Osteoblast (primary cell): ENCODE measurements around the gene PSEN2. TPM values are rescaled to one million over a fixed set of nuclear protein-coding genes. Genes with fewer than 3 reads are reported as not detected.
A peak's percentile ranks its signal among the peaks of the same experiment; 100 is the strongest.

ENCODE experiments used
- DNase-seq: peaks from one replicate; pipeline ENCODE4 v3.0.0; 2011; ENCODE audit warnings: low spot score, mixed read lengths; ENCODE audit not compliant: insufficient read length; ENCODE audit errors: missing footprints
- H2AFZ ChIP-seq: 2 replicates; pipeline ENCODE4 v1.6.0; 2011; ENCODE audit warnings: mild to moderate bottlenecking, low read length
- H3K27ac ChIP-seq: 2 replicates; pipeline ENCODE4 v1.5.1; 2011; ENCODE audit warnings: mild to moderate bottlenecking, low read depth, low read length, moderate library complexity
- H3K27me3 ChIP-seq: 2 replicates; pipeline ENCODE4 v1.6.0; 2012; ENCODE audit warnings: mild to moderate bottlenecking, control low read depth, inconsistent platforms, low read length, moderate library complexity; ENCODE audit not compliant: insufficient read depth
- H3K36me3 ChIP-seq: 2 replicates; pipeline ENCODE4 v1.5.1; 2011; ENCODE audit warnings: mild to moderate bottlenecking, low read length, control low read depth, moderate library complexity; ENCODE audit not compliant: insufficient read depth
- H3K4me1 ChIP-seq: 2 replicates; pipeline ENCODE4 v1.5.1; 2011; ENCODE audit warnings: mild to moderate bottlenecking, low read length, control low read depth, moderate library complexity; ENCODE audit not compliant: insufficient read depth
- H3K4me2 ChIP-seq: 2 replicates; pipeline ENCODE4 v1.6.0; 2011; ENCODE audit warnings: mild to moderate bottlenecking, low read length; ENCODE audit not compliant: insufficient read depth
- H3K4me3 ChIP-seq: fragments of 200-600 bp; sonication (generic); 3 replicates; pipeline ENCODE4 v1.5.1; 2012; ENCODE audit warnings: mild to moderate bottlenecking, low read length, inconsistent platforms; ENCODE audit not compliant: insufficient read depth
- H3K79me2 ChIP-seq: 2 replicates; pipeline ENCODE4 v1.6.0; 2012; ENCODE audit warnings: mild to moderate bottlenecking, low read length, control low read depth, inconsistent platforms; ENCODE audit not compliant: insufficient read depth
- H3K9me3 ChIP-seq: 2 replicates; pipeline ENCODE4 v1.5.1; 2011; ENCODE audit warnings: low read depth, low read length, control low read depth
- H4K20me1 ChIP-seq: 2 replicates; pipeline ENCODE4 v1.6.0; 2012; ENCODE audit warnings: mild to moderate bottlenecking, low read length, control low read depth; ENCODE audit not compliant: insufficient read depth
- CTCF ChIP-seq: IDR thresholded peaks from 2 replicates; pipeline ENCODE4 v1.5.1; 2011; ENCODE audit warnings: mild to moderate bottlenecking, low read depth, low read length, moderate library complexity; ENCODE audit errors: extremely low read depth
- total RNA-seq: library from RNA; depleted of rRNA; stranded (reverse); fragments of >200 nt; gene quantifications from 2 replicates; pipeline ENCODE4 v1.2.3, GENCODE V29; 2012

The PSEN2 gene
- total RNA-seq, 1 donor: 32.9 TPM

- no peaks in the 10 kb centered on the region for H3K9me3 ChIP-seq
- no peak for DNase-seq
Observed at GRCh38 chr1:226825037-226825745, 45.2 kb upstream of the PSEN2 start.

DNA sequence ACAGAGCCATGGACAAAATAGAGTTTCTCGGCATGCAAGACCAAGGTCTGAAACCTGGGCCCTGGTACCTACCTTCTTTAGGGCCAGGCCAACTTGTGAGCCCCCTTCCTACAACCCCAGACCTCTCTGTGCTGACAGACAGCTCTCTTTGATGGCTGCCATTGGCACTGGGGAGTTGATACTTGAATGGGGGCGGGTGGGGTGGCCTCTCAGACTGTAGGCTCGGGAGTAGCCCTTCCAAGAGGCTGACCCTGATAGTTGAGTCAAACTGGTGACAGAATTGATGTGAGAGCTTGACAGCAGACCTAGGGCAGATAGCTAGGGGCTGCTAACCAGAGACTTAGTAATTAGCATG, 44.7 kb upstream of the PSEN2 start:
- no peak for DNase-seq
- no peak for TF ChIP-seq CTCF

More at GRCh38 chr1:226825037-226825745, 45.2 kb upstream of the PSEN2 start:
- TF ChIP-seq CTCF: no peak
- Histone ChIP-seq H3K27me3 (no peaks in the 10 kb centered on the region), H3K4me3 (no peak overlapping the region), H4K20me1 (no peaks in the 10 kb centered on the region), H3K4me1 (peaks cover 17% of the 10 kb centered on the region), H3K79me2 (no peaks in the 10 kb centered on the region), H3K27ac (no peak overlapping the region), H3K36me3 (no peaks in the 10 kb centered on the region), H2AFZ (no peak overlapping the region), H3K4me2 (no peak overlapping the region)

GRCh38 chr1:226826479-226827261, 43.7 kb upstream of the PSEN2 start:
- Histone ChIP-seq H3K9me3 (no peaks in the 10 kb centered on the region), H3K36me3 (no peaks in the 10 kb centered on the region), H3K27ac (no peak overlapping the region), H3K27me3 (no peaks in the 10 kb centered on the region), H3K4me3 (no peak overlapping the region), H3K4me1 (peaks cover 6% of the 10 kb centered on the region), H2AFZ (no peak overlapping the region), H3K79me2 (no peaks in the 10 kb centered on the region), H3K4me2 (no peak overlapping the region), H4K20me1 (no peaks in the 10 kb centered on the region)
- no peak for DNase-seq
- no peak for TF ChIP-seq CTCF

More for the DNA sequence above, 44.7 kb upstream of the PSEN2 start:
- no peaks in the 10 kb centered on the region for H3K36me3 ChIP-seq
- H3K4me1 ChIP-seq: peaks cover 16% of the 10 kb centered on the region
- no peaks in the 10 kb centered on the region for H3K27me3 ChIP-seq
- H3K4me2 ChIP-seq: no peak overlapping the region
- no peak overlapping the region for H3K4me3 ChIP-seq
- H3K9me3 ChIP-seq: no peaks in the 10 kb centered on the region
- no peak overlapping the region for H2AFZ ChIP-seq
- H3K27ac ChIP-seq: no peak overlapping the region
- H3K79me2 ChIP-seq: no peaks in the 10 kb centered on the region
- no peaks in the 10 kb centered on the region for H4K20me1 ChIP-seq

- Histone ChIP-seq H4K20me1 (no peaks in the 10 kb centered on the region), H3K9me3 (no peaks in the 10 kb centered on the region), H3K79me2 (no peaks in the 10 kb centered on the region), H3K27me3 (no peaks in the 10 kb centered on the region), H3K4me1 (peaks cover 3% of the 10 kb centered on the region), H3K4me3 (no peak overlapping the region), H2AFZ (peak overlapping the region; percentile 88), H3K36me3 (no peaks in the 10 kb centered on the region), H3K27ac (peak overlapping the region; percentile 46), H3K4me2 (peak overlapping the region; percentile 56)
- TF ChIP-seq CTCF: no peak
- DNase-seq: peak; percentile 68
Observed at GRCh38 chr1:226827458-226827857, 43.0 kb upstream of the PSEN2 start.
